Measurements from ENCODE around the gene RPL29.

The RPL29 gene

GRCh38 chr3:52028572-52028971 lies 32.9 kb upstream of the RPL29 start:
- no peak for DNase-seq (ENCODE audit: low spot score)
- WGBS, 2 donors (ENCODE audit: extremely low coverage in 2 of 2, insufficient read length in 2 of 2, insufficient replicate concordance in 1 of 2), result no CpG with 5 or more reads among the region's 12 CpGs

GRCh38 chr3:52026041-52026440 lies 30.3 kb upstream of the RPL29 start:
- no CpG with 5 or more reads among the region's 4 CpGs for WGBS, 2 donors (ENCODE audit: extremely low coverage in 2 of 2, insufficient read length in 2 of 2, insufficient replicate concordance in 1 of 2)
- DNase-seq (ENCODE audit: low spot score), result no peak
- no peak overlapping the region for H4K8ac ChIP-seq (ENCODE audit: low read depth, low read length)
- H3K79me1 ChIP-seq (ENCODE audit: low read depth, low read length), result peaks cover 2% of the 10 kb centered on the region
- H3K18ac ChIP-seq (ENCODE audit: low read length), result no peak overlapping the region
- no peaks in the 10 kb centered on the region for H3K36me3 ChIP-seq (replicated peaks in 1 of 2; ENCODE audit: control insufficient read depth in 2 of 2, insufficient read depth in 2 of 2, low read length in 2 of 2)
- H4K91ac ChIP-seq (ENCODE audit: low read depth, low read length, poor library complexity), result no peak overlapping the region
- H2BK5ac ChIP-seq (ENCODE audit: low read length), result no peak overlapping the region
- no peak overlapping the region for H3K14ac ChIP-seq (ENCODE audit: low read length)
- no peak overlapping the region for H3K4me3 ChIP-seq (ENCODE audit: low read length in 2 of 2)
- no peak overlapping the region for H3K4me2 ChIP-seq (ENCODE audit: insufficient read depth, low read length, poor library complexity, severe bottlenecking)
- H3K9ac ChIP-seq (ENCODE audit: low read depth, low read length, poor library complexity), result no peak overlapping the region
- H3K9me3 ChIP-seq (replicated peaks in 1 of 2; ENCODE audit: control insufficient read depth in 2 of 2, insufficient read depth in 1 of 2, low read depth in 1 of 2, low read length in 2 of 2), result no peaks in the 10 kb centered on the region
- H3K4ac ChIP-seq (ENCODE audit: low read length), result no peak overlapping the region
- H2AFZ ChIP-seq (ENCODE audit: low read length), result no peak overlapping the region
- H2AK5ac ChIP-seq (ENCODE audit: low read depth, low read length), result peak overlapping the region; percentile 1
- no peak overlapping the region for H3K23ac ChIP-seq (ENCODE audit: low read depth, low read length, poor library complexity)
- peaks cover 30 to 31% of the 10 kb centered on the region in 2 donors for H3K4me1 ChIP-seq (ENCODE audit: control insufficient read depth in 2 of 2, insufficient read depth in 1 of 2, low read depth in 1 of 2, low read length in 2 of 2)
- H2BK15ac ChIP-seq (ENCODE audit: low read length), result no peak overlapping the region
- H2BK120ac ChIP-seq (ENCODE audit: low read depth, low read length), result no peak overlapping the region
- H3K27me3 ChIP-seq (ENCODE audit: control insufficient read depth in 3 of 3, insufficient read depth in 3 of 3, low read depth in 1 of 3, low read length in 3 of 3), result peaks cover 0 to 20% (median 0%) of the 10 kb centered on the region in 3 experiments
- no peak overlapping the region for H3K27ac ChIP-seq (replicated peaks; ENCODE audit: low read length)
- H2BK12ac ChIP-seq (ENCODE audit: low read length), result no peak overlapping the region

More at GRCh38 chr3:52028572-52028971, 32.9 kb upstream of the RPL29 start:
- no peak overlapping the region for H3K27ac ChIP-seq (replicated peaks; ENCODE audit: low read length)
- H4K91ac ChIP-seq (ENCODE audit: low read depth, low read length, poor library complexity), result no peak overlapping the region
- peak overlapping the region; percentile 57 for H3K23ac ChIP-seq (ENCODE audit: low read depth, low read length, poor library complexity)
- H3K4me2 ChIP-seq (ENCODE audit: insufficient read depth, low read length, poor library complexity, severe bottlenecking), result no peak overlapping the region
- H2BK12ac ChIP-seq (ENCODE audit: low read length), result peak overlapping the region; percentile 93
- H4K8ac ChIP-seq (ENCODE audit: low read depth, low read length), result no peak overlapping the region
- H3K27me3 ChIP-seq (ENCODE audit: control insufficient read depth in 3 of 3, insufficient read depth in 3 of 3, low read depth in 1 of 3, low read length in 3 of 3), result peaks cover 0 to 12% (median 0%) of the 10 kb centered on the region in 3 experiments
- H2AK5ac ChIP-seq (ENCODE audit: low read depth, low read length), result peak overlapping the region; percentile 95
- H2BK15ac ChIP-seq (ENCODE audit: low read length), result no peak overlapping the region
- no peak overlapping the region for H2AFZ ChIP-seq (ENCODE audit: low read length)
- H3K18ac ChIP-seq (ENCODE audit: low read length), result peak overlapping the region; percentile 79
- no peak overlapping the region for H2BK5ac ChIP-seq (ENCODE audit: low read length)
- peak overlapping the region; percentile 1 for H3K14ac ChIP-seq (ENCODE audit: low read length)
- H3K4me1 ChIP-seq (ENCODE audit: control insufficient read depth in 2 of 2, insufficient read depth in 1 of 2, low read depth in 1 of 2, low read length in 2 of 2), result peaks cover 20 to 26% of the 10 kb centered on the region in 2 donors
- H3K4ac ChIP-seq (ENCODE audit: low read length), result peak overlapping the region; percentile 39
- H2BK120ac ChIP-seq (ENCODE audit: low read depth, low read length), result no peak overlapping the region
- H3K4me3 ChIP-seq (ENCODE audit: low read length in 2 of 2), result no peak overlapping the region
- H3K79me1 ChIP-seq (ENCODE audit: low read depth, low read length), result no peaks in the 10 kb centered on the region
- peak overlapping the region; percentile 70 for H3K9ac ChIP-seq (ENCODE audit: low read depth, low read length, poor library complexity)
- H3K9me3 ChIP-seq (replicated peaks in 1 of 2; ENCODE audit: control insufficient read depth in 2 of 2, insufficient read depth in 1 of 2, low read depth in 1 of 2, low read length in 2 of 2), result no peaks in the 10 kb centered on the region
- H3K36me3 ChIP-seq (replicated peaks in 1 of 2; ENCODE audit: control insufficient read depth in 2 of 2, insufficient read depth in 2 of 2, low read length in 2 of 2), result no peaks in the 10 kb centered on the region

GRCh38 chr3:52025453-52025852 lies 29.8 kb upstream of the RPL29 start:
- Histone ChIP-seq H2BK120ac (ENCODE audit: low read depth, low read length) (peak overlapping the region; percentile 0), H4K91ac (ENCODE audit: low read depth, low read length, poor library complexity) (no peak overlapping the region), H3K4me2 (ENCODE audit: insufficient read depth, low read length, poor library complexity, severe bottlenecking) (no peak overlapping the region), H2BK5ac (ENCODE audit: low read length) (no peak overlapping the region), H2AFZ (ENCODE audit: low read length) (no peak overlapping the region), H3K4ac (ENCODE audit: low read length) (no peak overlapping the region), H3K9ac (ENCODE audit: low read depth, low read length, poor library complexity) (no peak overlapping the region), H3K4me1 (ENCODE audit: control insufficient read depth in 2 of 2, insufficient read depth in 1 of 2, low read depth in 1 of 2, low read length in 2 of 2) (peaks cover 30 to 31% of the 10 kb centered on the region in 2 donors), H3K14ac (ENCODE audit: low read length) (peak overlapping the region; percentile 25), H3K36me3 (replicated peaks in 1 of 2; ENCODE audit: control insufficient read depth in 2 of 2, insufficient read depth in 2 of 2, low read length in 2 of 2) (no peaks in the 10 kb centered on the region), H3K4me3 (ENCODE audit: low read length in 2 of 2) (no peak overlapping the region), H2BK15ac (ENCODE audit: low read length) (no peak overlapping the region), H3K9me3 (replicated peaks in 1 of 2; ENCODE audit: control insufficient read depth in 2 of 2, insufficient read depth in 1 of 2, low read depth in 1 of 2, low read length in 2 of 2) (no peaks in the 10 kb centered on the region), H2AK5ac (ENCODE audit: low read depth, low read length) (peak overlapping the region; percentile 1), H3K18ac (ENCODE audit: low read length) (peak overlapping the region; percentile 73), H3K23ac (ENCODE audit: low read depth, low read length, poor library complexity) (no peak overlapping the region), H4K8ac (ENCODE audit: low read depth, low read length) (no peak overlapping the region), H3K79me1 (ENCODE audit: low read depth, low read length) (peaks cover 2% of the 10 kb centered on the region), H2BK12ac (ENCODE audit: low read length) (no peak overlapping the region), H3K27me3 (ENCODE audit: control insufficient read depth in 3 of 3, insufficient read depth in 3 of 3, low read depth in 1 of 3, low read length in 3 of 3) (peaks cover 0 to 26% (median 0%) of the 10 kb centered on the region in 3 experiments), H3K27ac (replicated peaks; ENCODE audit: low read length) (no peak overlapping the region)
- DNase-seq (ENCODE audit: low spot score), result no peak
- WGBS, 2 donors (ENCODE audit: extremely low coverage in 2 of 2, insufficient read length in 2 of 2, insufficient replicate concordance in 1 of 2), result no CpG with 5 or more reads among the region's 7 CpGs

GRCh38 chr3:52024765-52025452 lies 29.2 kb upstream of the RPL29 start:
- no peak overlapping the region for H3K14ac ChIP-seq (ENCODE audit: low read length)
- no peak overlapping the region for H3K4me2 ChIP-seq (ENCODE audit: insufficient read depth, low read length, poor library complexity, severe bottlenecking)
- no peak overlapping the region for H2BK120ac ChIP-seq (ENCODE audit: low read depth, low read length)
- H4K91ac ChIP-seq (ENCODE audit: low read depth, low read length, poor library complexity), result no peak overlapping the region
- H2AK5ac ChIP-seq (ENCODE audit: low read depth, low read length), result no peak overlapping the region
- H2BK12ac ChIP-seq (ENCODE audit: low read length), result no peak overlapping the region
- H3K23ac ChIP-seq (ENCODE audit: low read depth, low read length, poor library complexity), result no peak overlapping the region
- H3K18ac ChIP-seq (ENCODE audit: low read length), result no peak overlapping the region
- H3K9me3 ChIP-seq (replicated peaks in 1 of 2; ENCODE audit: control insufficient read depth in 2 of 2, insufficient read depth in 1 of 2, low read depth in 1 of 2, low read length in 2 of 2), result no peaks in the 10 kb centered on the region
- no peak overlapping the region for H3K27ac ChIP-seq (replicated peaks; ENCODE audit: low read length)
- H3K4ac ChIP-seq (ENCODE audit: low read length), result no peak overlapping the region
- H3K4me1 ChIP-seq (ENCODE audit: control insufficient read depth in 2 of 2, insufficient read depth in 1 of 2, low read depth in 1 of 2, low read length in 2 of 2), result peaks cover 30 to 31% of the 10 kb centered on the region in 2 donors
- no peak overlapping the region for H3K4me3 ChIP-seq (ENCODE audit: low read length in 2 of 2)
- H3K36me3 ChIP-seq (replicated peaks in 1 of 2; ENCODE audit: control insufficient read depth in 2 of 2, insufficient read depth in 2 of 2, low read length in 2 of 2), result no peaks in the 10 kb centered on the region
- no peak overlapping the region for H2BK5ac ChIP-seq (ENCODE audit: low read length)
- no peak overlapping the region for H3K9ac ChIP-seq (ENCODE audit: low read depth, low read length, poor library complexity)
- H2BK15ac ChIP-seq (ENCODE audit: low read length), result no peak overlapping the region
- no peak for DNase-seq (ENCODE audit: low spot score)
- no peak overlapping the region for H2AFZ ChIP-seq (ENCODE audit: low read length)
- H4K8ac ChIP-seq (ENCODE audit: low read depth, low read length), result no peak overlapping the region
- H3K79me1 ChIP-seq (ENCODE audit: low read depth, low read length), result peaks cover 2% of the 10 kb centered on the region
- WGBS, 2 donors (ENCODE audit: extremely low coverage in 2 of 2, insufficient read length in 2 of 2, insufficient replicate concordance in 1 of 2), result no CpG with 5 or more reads among the region's 6 CpGs
- peaks cover 0 to 23% (median 0%) of the 10 kb centered on the region in 3 experiments for H3K27me3 ChIP-seq (ENCODE audit: control insufficient read depth in 3 of 3, insufficient read depth in 3 of 3, low read depth in 1 of 3, low read length in 3 of 3)
